GM10266 (cell line): ENCODE measurements around the gene ZNF81.

Experiments
- DNase-seq: peaks from one replicate; pipeline ENCODE4 v3.0.0; 2012; ENCODE audit errors: extremely low spot score
- TF ChIP-seq, protein P1 (sequence below): IDR thresholded peaks from 2 replicates; pipeline ENCODE4 v1.5.1; 2012; ENCODE audit warnings: mild to moderate bottlenecking, low read depth; ENCODE audit not compliant: control insufficient read depth, insufficient read depth; ENCODE audit errors: missing control alignments

The ZNF81 gene

GRCh38 chrX:47807548-47807947, 29.2 kb upstream of the ZNF81 start:
- TF ChIP-seq, protein P1, sequence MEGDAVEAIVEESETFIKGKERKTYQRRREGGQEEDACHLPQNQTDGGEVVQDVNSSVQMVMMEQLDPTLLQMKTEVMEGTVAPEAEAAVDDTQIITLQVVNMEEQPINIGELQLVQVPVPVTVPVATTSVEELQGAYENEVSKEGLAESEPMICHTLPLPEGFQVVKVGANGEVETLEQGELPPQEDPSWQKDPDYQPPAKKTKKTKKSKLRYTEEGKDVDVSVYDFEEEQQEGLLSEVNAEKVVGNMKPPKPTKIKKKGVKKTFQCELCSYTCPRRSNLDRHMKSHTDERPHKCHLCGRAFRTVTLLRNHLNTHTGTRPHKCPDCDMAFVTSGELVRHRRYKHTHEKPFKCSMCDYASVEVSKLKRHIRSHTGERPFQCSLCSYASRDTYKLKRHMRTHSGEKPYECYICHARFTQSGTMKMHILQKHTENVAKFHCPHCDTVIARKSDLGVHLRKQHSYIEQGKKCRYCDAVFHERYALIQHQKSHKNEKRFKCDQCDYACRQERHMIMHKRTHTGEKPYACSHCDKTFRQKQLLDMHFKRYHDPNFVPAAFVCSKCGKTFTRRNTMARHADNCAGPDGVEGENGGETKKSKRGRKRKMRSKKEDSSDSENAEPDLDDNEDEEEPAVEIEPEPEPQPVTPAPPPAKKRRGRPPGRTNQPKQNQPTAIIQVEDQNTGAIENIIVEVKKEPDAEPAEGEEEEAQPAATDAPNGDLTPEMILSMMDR, result no peak
- no peak for DNase-seq

DNA sequence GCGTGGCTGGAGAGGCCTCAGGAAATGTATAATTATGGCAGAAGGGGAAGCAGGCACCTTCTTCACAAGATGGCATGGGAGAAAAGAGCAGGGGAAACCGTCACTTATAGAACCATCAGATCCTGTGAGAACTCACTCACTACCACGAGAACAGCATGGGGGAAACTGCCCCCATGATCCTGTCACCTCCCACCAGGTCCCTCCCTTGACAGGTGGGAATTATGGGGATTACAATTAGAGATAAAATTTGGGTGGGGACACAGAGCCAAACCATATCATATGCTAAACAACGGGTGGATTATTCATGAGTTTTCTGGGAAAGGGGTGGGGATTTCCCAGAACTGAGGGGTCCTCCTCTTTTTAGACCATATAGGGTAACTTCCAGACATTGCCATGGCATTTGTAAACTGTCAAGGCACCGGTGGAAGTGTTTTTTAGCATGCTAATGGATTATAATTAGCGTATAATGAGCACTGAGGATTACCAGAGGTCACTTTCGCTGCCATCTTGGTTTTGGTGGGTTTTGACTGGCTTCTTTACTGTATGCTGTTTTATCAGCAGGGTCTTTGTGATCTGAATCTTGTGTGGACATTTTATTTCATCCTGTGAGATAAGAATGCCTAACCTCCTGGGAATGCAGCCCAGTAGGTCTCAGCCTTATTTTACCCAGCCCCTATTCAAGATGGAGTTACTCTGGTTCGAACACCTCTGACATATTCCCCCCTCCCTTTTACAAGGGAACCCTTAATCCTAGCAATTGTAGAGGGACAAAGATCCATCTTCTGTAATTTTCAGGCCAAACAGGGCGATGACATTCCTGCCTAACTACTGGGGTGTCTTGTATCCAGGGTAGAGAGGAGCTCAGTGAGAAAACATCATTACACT, 27.6 kb upstream of the ZNF81 start:
- DNase-seq, result no peak
- TF ChIP-seq, protein P1, result no peak

- TF ChIP-seq, protein P1, result no peak
- DNase-seq, result no peak
Measured at GRCh38 chrX:47814851-47815250, 21.9 kb upstream of the ZNF81 start.

DNA sequence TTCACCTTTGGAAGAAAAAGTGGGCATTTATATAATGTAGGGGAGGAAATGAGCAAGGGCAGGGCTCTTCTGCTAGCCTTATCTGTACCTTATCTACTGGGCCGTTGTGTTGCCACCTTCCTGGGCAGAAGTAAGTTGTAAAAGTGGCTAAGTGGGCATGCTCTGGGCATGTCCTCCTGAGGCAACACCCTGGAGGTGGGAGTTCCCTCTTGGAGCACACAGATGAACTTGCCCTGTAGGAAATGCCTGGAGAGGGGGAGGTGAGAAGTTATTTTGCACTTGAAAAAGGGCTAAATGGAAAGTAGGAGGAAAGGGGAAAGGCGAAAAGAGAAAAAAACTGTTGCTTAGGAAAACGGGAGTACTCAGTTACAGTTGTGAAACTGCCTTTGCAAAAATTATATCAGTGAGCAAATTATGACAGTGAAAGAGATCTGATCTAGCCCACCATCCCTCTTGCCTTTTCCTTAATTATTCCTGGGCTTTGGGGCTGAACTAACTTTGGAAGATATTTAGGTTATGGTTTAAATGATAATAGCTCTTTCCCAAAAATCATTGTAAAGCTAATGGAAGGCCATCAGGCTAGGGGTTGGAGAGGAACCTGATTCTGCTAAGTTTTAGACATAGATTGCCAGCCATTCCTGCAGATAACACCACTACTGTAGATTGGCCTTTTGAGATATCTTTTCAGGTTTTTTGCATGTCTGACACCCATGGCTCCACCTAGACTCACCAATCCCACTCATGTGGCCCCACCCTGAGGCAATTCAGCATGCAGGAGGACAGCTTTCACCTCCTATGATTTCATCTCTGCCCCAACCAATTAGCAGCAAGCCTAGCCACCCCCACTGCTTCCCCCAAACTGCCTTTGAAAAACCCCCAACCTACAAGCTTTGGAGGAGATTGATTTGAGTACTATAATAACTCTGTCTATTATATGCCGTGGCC, 20.5 kb upstream of the ZNF81 start:
- DNase-seq, result no peak
- TF ChIP-seq, protein P1, result no peak

DNA sequence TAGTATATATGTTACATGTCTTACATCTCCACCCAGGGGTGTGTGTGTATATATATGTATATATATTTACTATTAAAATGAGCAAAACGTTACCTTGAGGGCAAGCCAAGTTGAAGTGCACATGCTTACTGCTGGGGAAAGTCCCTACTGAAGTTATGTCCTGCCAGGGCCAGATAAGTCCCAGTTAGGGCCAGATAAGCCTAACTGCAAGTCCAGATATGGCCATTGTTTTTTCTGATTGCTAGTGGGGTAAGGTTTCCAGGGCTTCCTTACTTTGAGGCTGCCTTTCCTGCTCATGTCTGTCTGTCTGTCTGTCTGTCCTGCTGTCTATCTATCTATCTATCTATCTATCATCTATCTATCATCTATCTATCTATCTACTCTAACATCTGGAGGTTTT, 19.3 kb upstream of the ZNF81 start:
- TF ChIP-seq, protein P1, result no peak
- DNase-seq, result no peak

DNA sequence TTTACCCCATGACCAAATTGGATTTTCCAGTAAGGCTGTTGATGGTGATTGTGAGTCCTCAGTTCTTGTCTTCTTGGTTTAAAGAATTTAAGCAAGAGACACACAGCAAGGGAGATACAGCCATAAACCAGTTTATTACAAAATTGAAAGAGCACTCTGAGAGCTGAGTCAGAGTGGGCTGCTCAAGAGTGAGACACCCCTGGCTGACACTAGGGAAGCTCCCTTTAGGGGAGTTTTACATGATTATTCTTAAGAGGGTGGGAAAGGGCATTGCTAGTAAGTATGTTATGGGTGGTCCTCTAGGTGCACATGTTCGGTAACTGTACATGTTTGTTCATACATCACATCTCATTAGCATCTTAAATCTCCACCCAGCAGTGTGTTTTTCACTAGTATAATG, 18.8 kb upstream of the ZNF81 start:
- TF ChIP-seq, protein P1, result no peak
- no peak for DNase-seq
